Left ventricle myocardium superior (tissue), 1 donor: Measurements from ENCODE around the gene DAAM2. TPM values are rescaled to one million over a fixed set of nuclear protein-coding genes. Genes with fewer than 3 reads are reported as not detected.

Source experiments
- total RNA-seq: library from RNA; stranded (reverse); fragmentation: NEBNext Ultra II Directional; extraction: Animal tissue kit (Norgen Biotek cat#: 25700); gene quantifications from one replicate; pipeline ENCODE4 v1.2.1, GENCODE V29; 2021
- donor health status: DM: no; HTN: yes; CAD: no; lungs with severe emphysema.

DAAM2 gene
- total RNA-seq, 1 donor from 2014 or later = 16.1 TPM

Other genes starting within 250 kb of the DAAM2 start
- gene KIF6, start 67.0 kb upstream of the DAAM2 start, total RNA-seq = 0.12 TPM
- gene MOCS1, start 142.1 kb downstream of the DAAM2 start, total RNA-seq = 24.7 TPM